Muscle layer of duodenum (tissue), 2 donors: Measurements from ENCODE around the gene TMEM52B.
"Not testable (repeated sequence)": the region's sequence is repeated elsewhere in the genome, so short reads cannot be mapped to it uniquely, and the experiment has no call there.

Experiments
- H3K27ac ChIP-seq: one replicate; pipeline ENCODE4 v1.7.0; 2013; ENCODE audit warnings: mild to moderate bottlenecking, low read length
- H3K27me3 ChIP-seq: one replicate; pipeline ENCODE4 v1.7.0; 2013; ENCODE audit warnings: low read depth, mild to moderate bottlenecking, control low read depth, low read length
- H3K36me3 ChIP-seq, 2 donors: one replicate each; pipeline ENCODE4 v1.7.0; 2013; ENCODE audit warnings: low read length in 2 of 2, control low read depth in 1 of 2, mild to moderate bottlenecking in 1 of 2; ENCODE audit not compliant: insufficient read depth in 2 of 2, control insufficient read depth in 1 of 2
- H3K4me1 ChIP-seq, 2 donors: one replicate each; pipeline ENCODE4 v1.7.0; 2013; ENCODE audit warnings: low read length in 2 of 2, mild to moderate bottlenecking in 2 of 2, control low read depth in 1 of 2, moderate library complexity in 1 of 2; ENCODE audit not compliant: insufficient read depth in 2 of 2, control insufficient read depth in 1 of 2
- H3K4me3 ChIP-seq, 2 donors: one replicate each; pipeline ENCODE4 v1.7.0; 2013; ENCODE audit warnings: low read length in 2 of 2, low read depth in 1 of 2, mild to moderate bottlenecking in 1 of 2
- H3K9me3 ChIP-seq, 2 donors: one replicate each; pipeline ENCODE4 v1.7.0; 2013; ENCODE audit warnings: low read length in 2 of 2, control low read depth in 1 of 2, mild to moderate bottlenecking in 1 of 2; ENCODE audit not compliant: control insufficient read depth in 1 of 2
- donor health status: healthy.

TMEM52B gene

DNA sequence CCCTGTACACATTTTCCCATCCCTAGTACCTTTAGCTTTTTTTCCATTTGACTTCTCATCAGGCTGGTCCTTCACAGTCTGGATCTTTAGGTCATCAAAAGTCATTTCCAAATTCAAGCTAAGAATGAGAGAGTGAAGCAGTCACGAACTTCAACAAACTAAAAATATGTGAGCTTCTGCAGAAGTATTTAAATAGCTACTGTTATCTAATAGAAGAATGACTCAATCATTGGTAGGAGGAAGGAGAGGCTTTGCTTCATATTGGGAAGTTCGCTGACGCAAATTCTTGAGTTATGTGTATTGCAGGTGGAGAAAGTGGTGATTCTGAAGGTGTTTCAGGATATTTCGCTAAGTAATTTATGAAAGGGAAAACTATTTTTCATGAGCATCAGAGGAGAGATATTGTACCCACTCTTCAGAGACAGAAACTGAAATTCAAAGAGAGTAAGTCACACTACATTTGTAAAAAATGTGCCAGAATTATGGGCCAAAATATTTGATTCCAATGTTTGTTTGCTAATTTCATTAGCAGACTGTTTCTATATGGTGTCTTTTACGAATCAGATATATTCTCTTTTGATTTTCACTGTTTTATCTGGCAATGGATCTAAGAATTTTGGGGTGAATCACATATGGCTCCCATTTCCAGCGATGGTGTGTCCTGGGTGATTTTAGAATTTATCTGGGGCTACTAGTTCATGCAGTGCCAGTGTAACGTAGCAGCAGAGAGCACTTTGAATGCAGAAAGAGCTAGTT, 6.7 kb upstream of the TMEM52B start, which contains the start of gene OLR1:
Gene OLR1, minus strand, starts transcription at position 160 of the 756 bp plus-strand sequence. Its CDS starts 55 bp downstream, at position 105.
- no peaks in the 10 kb centered on the region for H3K36me3 ChIP-seq
- H3K27me3 ChIP-seq: no peaks in the 10 kb centered on the region
- no peaks in the 10 kb centered on the region for H3K4me1 ChIP-seq
- no peaks in the 10 kb centered on the region for H3K9me3 ChIP-seq
- H3K27ac ChIP-seq: no peak within 1 kb of the TSS
- H3K4me3 ChIP-seq: no peak within 1 kb of the TSS

DNA sequence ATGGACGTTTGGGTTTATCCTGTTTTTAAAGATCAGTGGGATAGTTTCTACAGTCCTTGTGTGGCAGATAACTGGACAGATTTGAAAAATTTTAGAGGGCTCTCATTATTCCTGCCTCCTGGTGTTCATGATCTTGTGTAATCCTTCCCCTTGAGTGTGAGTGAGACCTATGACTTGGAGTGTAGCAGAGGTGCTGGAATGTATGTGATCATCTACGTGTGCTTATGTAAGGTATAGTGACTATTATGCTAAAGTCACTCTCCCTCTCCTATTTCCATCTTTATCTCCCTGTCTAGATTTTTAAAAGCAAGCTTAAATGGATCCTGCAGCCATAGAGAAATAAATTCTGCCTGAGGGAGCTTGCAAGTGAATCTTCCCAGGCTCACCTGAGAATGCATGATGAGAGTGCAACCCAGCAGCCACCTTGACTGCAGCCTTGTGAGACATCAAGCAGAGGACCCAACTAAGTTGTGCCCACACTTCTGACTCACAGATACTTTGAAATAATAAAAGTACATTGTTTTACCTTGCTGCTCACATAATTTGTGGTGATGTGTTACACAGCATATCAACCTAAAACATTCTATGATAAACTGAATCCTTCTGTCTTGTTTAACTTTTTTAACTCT, 3.7 kb upstream of the TMEM52B start:
- Histone ChIP-seq H3K9me3 (no peaks in the 10 kb centered on the region), H3K4me1 (no peaks in the 10 kb centered on the region), H3K27me3 (no peaks in the 10 kb centered on the region), H3K27ac (no peak overlapping the region), H3K36me3 (no peaks in the 10 kb centered on the region), H3K4me3 (no peak overlapping the region)

DNA sequence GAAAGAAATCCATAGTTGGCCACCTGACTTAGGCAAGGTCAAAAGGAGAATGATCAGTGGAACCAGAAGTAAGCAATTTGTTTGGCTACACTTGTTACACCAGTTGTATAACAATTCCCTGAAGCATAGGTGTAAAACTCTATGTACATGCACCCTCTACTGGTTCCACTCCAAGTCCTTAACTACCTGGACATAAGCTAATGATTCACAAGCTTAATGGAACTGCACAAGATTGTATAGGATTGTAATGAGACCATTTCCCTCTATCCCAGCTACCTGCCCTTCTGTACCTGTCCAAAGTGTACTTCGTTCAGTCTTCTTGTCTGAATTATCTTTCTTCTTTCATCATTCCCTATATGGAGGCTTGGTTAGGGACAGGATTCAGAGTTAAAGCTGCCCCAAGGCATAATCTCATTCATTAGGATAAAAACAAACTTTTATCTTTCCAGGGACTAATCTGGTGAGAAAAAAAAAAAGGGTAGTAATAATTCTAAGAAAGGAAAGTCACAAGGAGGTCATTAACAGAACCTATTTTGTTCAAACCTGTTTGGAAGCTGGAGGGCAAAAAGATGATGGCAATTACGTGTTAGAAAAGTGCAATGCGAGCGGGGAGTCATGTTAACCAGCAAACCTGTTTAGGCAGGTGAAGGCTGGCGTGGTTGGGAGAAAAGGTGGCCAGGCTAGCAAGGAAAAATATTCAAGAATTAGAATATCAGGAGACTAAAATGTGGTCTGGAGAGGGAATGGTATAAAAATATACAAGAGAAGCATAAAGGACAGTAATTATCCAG, 2.8 kb upstream of the TMEM52B start:
- H3K27ac ChIP-seq: no peak overlapping the region
- H3K9me3 ChIP-seq: no peaks in the 10 kb centered on the region
- no peak overlapping the region for H3K4me3 ChIP-seq

GRCh38 chr12:10179776-10180181, 947 bp downstream of the TMEM52B start:
- Histone ChIP-seq H3K27ac (no peak overlapping the region), H3K9me3 (no peaks in the 10 kb centered on the region), H3K36me3 (no peaks in the 10 kb centered on the region), H3K4me3 (no peak overlapping the region), H3K27me3 (no peaks in the 10 kb centered on the region), H3K4me1 (no peaks in the 10 kb centered on the region)

More for the DNA sequence above, 2.8 kb upstream of the TMEM52B start:
- H3K36me3 ChIP-seq: no peaks in the 10 kb centered on the region
- H3K4me1 ChIP-seq: no peaks in the 10 kb centered on the region
- H3K27me3 ChIP-seq: no peaks in the 10 kb centered on the region

DNA sequence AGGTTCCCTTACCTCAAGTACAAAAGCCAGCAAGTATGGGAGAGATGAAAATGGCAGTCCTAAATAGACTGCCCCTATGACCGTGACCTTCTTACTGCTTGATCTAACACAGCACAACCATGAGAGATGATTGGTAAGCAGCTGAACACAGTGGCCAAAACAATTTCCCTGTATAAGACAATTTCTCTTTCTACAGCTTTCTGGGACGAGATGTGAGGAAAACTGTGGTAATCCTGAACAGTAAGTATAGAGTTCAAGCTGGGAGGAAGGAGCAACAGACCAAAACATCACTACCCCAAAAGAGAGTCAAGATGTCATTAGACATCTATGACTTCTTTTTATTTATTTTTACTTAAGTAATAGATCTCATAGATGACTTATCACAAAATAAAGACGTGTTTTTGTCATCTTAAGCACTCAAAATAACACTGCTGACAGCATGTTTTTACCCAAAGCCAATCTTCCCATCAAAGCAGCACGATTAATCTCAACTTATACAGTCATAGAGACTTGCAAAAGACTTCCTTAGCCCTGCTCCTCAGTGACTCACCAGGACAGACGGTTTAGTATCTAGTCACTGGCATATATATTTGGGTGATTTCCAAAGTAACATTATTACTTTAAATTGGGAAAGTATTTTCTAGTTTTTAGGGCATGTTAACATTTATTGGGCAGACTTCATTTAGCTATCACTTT, 3.7 kb downstream of the TMEM52B start:
- Histone ChIP-seq H3K9me3 (no peaks in the 10 kb centered on the region), H3K36me3 (no peaks in the 10 kb centered on the region), H3K27me3 (no peaks in the 10 kb centered on the region), H3K4me1 (no peaks in the 10 kb centered on the region), H3K4me3 (no peak overlapping the region), H3K27ac (no peak overlapping the region)

GRCh38 chr12:10184261-10184843, 5.5 kb downstream of the TMEM52B start:
- H3K27me3 ChIP-seq: no peaks in the 10 kb centered on the region
- no peaks in the 10 kb centered on the region for H3K4me1 ChIP-seq
- H3K9me3 ChIP-seq: no peaks in the 10 kb centered on the region
- H3K4me3 ChIP-seq: no peak overlapping the region
- H3K36me3 ChIP-seq: no peaks in the 10 kb centered on the region
- H3K27ac ChIP-seq: no peak overlapping the region

DNA sequence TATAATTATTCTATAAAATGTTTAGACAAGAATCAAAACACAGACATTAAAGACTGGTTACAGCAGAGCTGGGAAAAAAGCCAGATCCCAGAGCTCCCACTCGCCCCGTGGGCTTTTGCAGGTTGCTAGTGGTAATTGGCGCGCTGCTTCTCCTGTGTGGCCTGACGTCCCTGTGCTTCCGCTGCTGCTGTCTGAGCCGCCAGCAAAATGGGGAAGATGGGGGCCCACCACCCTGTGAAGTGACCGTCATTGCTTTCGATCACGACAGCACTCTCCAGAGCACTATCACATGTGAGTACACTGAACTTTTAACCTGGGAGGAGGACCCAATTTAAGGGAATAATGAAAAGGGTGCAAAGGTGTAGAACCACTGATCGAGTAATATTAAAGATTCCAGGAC, 7.5 kb downstream of the TMEM52B start:
- Histone ChIP-seq H3K4me3 (no peak overlapping the region), H3K27ac (no peak overlapping the region), H3K27me3 (no peaks in the 10 kb centered on the region), H3K9me3 (no peaks in the 10 kb centered on the region), H3K4me1 (peaks cover 0 to 4% of the 10 kb centered on the region in 2 donors), H3K36me3 (no peaks in the 10 kb centered on the region)

DNA sequence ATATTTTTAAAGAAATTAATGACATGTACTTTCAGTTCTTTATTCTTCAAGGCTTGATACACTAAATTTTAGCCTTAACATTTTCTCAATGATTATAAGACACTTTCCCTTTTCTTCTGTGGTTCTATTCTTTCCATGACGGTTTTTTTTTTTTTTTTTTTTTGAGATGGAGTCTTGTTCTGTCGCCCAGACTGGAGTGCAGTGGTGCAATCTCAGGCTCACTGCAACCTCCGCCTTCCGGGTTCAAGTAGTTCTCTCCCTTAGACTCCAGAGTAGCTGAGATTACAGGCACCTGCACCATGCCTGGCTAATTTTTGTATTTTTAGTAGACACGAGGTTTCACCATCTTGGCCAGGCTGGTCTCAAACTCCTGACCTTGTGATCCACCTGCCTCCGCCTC, 8.1 kb downstream of the TMEM52B start:
- not testable (repeated sequence) for H3K4me1 ChIP-seq, H3K27ac ChIP-seq, H3K4me3 ChIP-seq, H3K27me3 ChIP-seq, H3K9me3 ChIP-seq, H3K36me3 ChIP-seq

- Histone ChIP-seq H3K4me3 (no peak overlapping the region), H3K9me3 (no peaks in the 10 kb centered on the region), H3K27ac (no peak overlapping the region), H3K4me1 (peaks cover 0 to 4% of the 10 kb centered on the region in 2 donors), H3K27me3 (no peaks in the 10 kb centered on the region), H3K36me3 (no peaks in the 10 kb centered on the region)
Observed at GRCh38 chr12:10189653-10190052, 10.8 kb downstream of the TMEM52B start.

- H3K27ac ChIP-seq: no peak overlapping the region
- no peaks in the 10 kb centered on the region for H3K9me3 ChIP-seq
- no peak overlapping the region for H3K4me3 ChIP-seq
- H3K4me1 ChIP-seq: peaks cover 0 to 4% of the 10 kb centered on the region in 2 donors
- H3K36me3 ChIP-seq: no peaks in the 10 kb centered on the region
- no peaks in the 10 kb centered on the region for H3K27me3 ChIP-seq
Observed at GRCh38 chr12:10190558-10191388, 11.9 kb downstream of the TMEM52B start.
